HAP-1 (cell line): Measurements from ENCODE around the gene TBC1D22A.

Source experiments
- DNase-seq, 2 experiments: peaks; one replicate each; pipeline ENCODE4 v3.0.0-alpha.2; 2016 to 2020; ENCODE audit warnings: low spot score in 2 of 2
- H3K27me3 ChIP-seq: fragments of 250-450 bp; sonication (Bioruptor Pico); 2 replicates; pipeline ENCODE4 v1.5.1; 2020; ENCODE audit warnings: low read depth, mild to moderate bottlenecking, moderate library complexity
- H3K36me3 ChIP-seq: fragments of 250-450 bp; sonication (Bioruptor Pico); replicated peaks from 2 replicates; pipeline ENCODE4 v1.5.1; 2020; ENCODE audit warnings: mild to moderate bottlenecking
- H3K4me1 ChIP-seq: fragments of 250-450 bp; sonication (Bioruptor Pico); 2 replicates; pipeline ENCODE4 v1.5.1; 2020; ENCODE audit warnings: mild to moderate bottlenecking
- H3K4me3 ChIP-seq: fragments of 250-450 bp; sonication (Bioruptor Pico); 2 replicates; pipeline ENCODE4 v1.5.1; 2020; ENCODE audit warnings: mild to moderate bottlenecking, moderate library complexity
- H3K9me3 ChIP-seq: fragments of 250-450 bp; sonication (Bioruptor Pico); 2 replicates; pipeline ENCODE4 v1.5.1; 2020; ENCODE audit warnings: mild to moderate bottlenecking, moderate library complexity
- in situ Hi-C: fragments of 300-500 bp; cut with MboI; formaldehyde crosslinking; loops from 3 replicates; pipeline ENCODE4 v1.14.3; 2020; ENCODE audit warnings: low sequenced_read_pairs, inconsistent platforms, mixed read lengths

The TBC1D22A gene

DNA sequence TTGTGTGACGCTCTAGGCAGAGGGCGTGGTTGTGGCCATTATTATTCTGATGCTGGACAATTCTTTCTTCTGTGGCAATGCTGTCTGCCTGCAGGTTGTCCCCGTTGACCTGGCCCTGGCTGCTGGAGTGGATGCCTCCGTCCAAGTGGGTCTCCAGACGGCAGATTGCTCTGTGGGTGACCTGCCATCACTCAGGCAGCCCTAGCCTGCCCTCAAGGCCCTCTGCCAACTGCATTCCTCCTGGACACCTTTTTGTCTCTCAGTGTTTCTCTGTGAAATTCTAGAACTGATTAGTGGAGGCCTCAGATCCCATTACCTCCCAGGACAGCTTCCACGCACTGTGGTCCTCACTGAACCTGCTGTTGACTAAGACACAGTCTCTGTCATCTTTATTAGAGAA is 86.7 kb downstream of the TBC1D22A start:
- in situ Hi-C loops: no loop called here
- H3K27me3 ChIP-seq: no peaks in the 10 kb centered on the region
- H3K36me3 ChIP-seq: no peaks in the 10 kb centered on the region
- H3K4me3 ChIP-seq: no peak overlapping the region
- no peaks in the 10 kb centered on the region for H3K4me1 ChIP-seq
- DNase-seq: peak in 1 of 2 experiments; percentile 29
- no peaks in the 10 kb centered on the region for H3K9me3 ChIP-seq

DNA sequence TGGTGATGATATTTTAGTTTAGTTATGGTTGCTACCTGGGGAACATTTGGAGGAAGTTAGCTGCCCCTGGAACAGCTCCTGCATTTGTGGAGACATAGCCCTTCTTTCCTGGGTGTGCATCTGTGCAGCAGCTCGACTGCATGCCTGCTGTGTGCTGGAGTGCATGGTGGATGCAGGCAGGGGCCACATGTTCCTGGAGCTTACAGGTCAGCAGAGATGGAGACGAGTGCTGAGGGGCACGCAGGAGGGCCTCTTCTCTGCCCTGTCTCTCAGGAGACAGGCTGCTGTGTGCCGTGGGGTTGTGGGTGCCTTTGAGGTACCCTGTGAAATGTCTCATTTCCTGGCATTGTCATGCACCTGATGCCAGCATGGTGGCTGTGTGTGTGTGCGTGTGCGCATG is 87.5 kb downstream of the TBC1D22A start:
- in situ Hi-C loops: no loop called here
- Histone ChIP-seq H3K4me1 (no peaks in the 10 kb centered on the region), H3K9me3 (no peaks in the 10 kb centered on the region), H3K36me3 (no peaks in the 10 kb centered on the region), H3K4me3 (no peak overlapping the region), H3K27me3 (no peaks in the 10 kb centered on the region)
- DNase-seq: no peak

DNA sequence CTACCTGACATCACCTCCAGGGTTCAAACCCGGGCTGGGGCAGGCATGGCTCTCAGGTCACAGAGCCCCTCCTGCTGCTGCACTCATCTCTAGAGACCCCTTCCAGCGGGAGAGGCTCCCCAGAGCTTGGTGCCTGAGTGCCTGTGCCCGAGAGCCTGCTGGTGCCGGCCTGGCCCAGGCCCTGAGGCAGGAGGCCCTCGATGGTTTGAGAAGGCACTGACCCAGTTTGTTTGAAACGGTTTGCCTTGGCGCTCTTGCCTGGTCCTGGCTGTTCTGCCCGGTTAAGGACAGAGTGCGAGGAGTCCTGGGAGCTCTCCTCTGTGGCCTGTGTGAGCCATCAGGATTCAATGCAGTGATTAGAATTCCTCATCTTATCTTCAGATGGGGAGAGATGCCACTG is 88.9 kb downstream of the TBC1D22A start:
- Histone ChIP-seq H3K36me3 (no peaks in the 10 kb centered on the region), H3K27me3 (no peaks in the 10 kb centered on the region), H3K9me3 (no peaks in the 10 kb centered on the region), H3K4me3 (no peak overlapping the region), H3K4me1 (no peaks in the 10 kb centered on the region)
- no peak for DNase-seq
- in situ Hi-C loops: no loop called here

DNA sequence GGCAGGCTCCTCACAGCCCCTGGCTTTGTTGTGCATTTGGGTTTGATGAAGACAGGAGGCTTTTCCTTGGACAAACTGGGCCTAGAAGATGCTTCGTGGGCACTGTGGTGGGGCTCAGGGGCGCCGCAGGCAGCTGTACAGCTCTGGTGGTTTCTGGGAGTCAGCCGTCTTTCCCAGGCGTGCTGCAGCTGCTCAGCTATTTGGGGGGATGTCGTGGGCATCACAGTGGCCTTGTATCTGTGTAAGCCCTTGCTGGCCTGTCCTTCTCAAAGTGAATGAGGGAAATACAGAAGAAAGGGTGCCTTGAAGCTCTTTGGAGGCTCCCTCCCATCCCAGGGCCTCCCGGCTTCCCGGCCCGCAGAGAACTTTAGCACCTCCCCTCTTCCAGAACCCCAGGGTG is 89.5 kb downstream of the TBC1D22A start:
- H3K36me3 ChIP-seq: no peaks in the 10 kb centered on the region
- no peak for DNase-seq
- no peaks in the 10 kb centered on the region for H3K27me3 ChIP-seq

DNA sequence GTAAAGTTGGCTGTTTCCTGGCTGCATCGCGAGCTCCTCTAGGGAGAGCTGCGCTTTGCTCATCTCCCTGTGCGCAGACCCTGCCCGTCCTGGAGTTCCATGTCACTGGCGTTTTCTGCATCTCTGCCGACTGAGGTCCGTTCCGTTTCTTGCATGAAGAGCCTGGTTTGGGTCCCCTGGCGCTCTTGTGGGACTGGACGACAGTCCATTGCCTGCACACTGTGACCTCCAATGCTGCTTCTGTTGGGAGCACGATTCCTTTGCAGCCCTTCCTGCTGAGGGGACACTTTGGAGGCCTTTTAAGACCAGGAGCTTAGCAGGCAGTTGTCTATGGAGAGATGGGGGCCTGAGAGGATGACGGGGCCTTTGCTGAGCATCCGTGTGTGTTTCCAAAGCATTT is 90.3 kb downstream of the TBC1D22A start:
- no peak for DNase-seq
- no peaks in the 10 kb centered on the region for H3K27me3 ChIP-seq
- no peak overlapping the region for H3K4me3 ChIP-seq
- no peaks in the 10 kb centered on the region for H3K4me1 ChIP-seq
- in situ Hi-C loops: no loop called here
- no peaks in the 10 kb centered on the region for H3K36me3 ChIP-seq
- H3K9me3 ChIP-seq: no peaks in the 10 kb centered on the region

More for the DNA sequence above, 89.5 kb downstream of the TBC1D22A start:
- in situ Hi-C loops: no loop called here
- Histone ChIP-seq H3K4me3 (no peak overlapping the region), H3K9me3 (no peaks in the 10 kb centered on the region), H3K4me1 (no peaks in the 10 kb centered on the region)

DNA sequence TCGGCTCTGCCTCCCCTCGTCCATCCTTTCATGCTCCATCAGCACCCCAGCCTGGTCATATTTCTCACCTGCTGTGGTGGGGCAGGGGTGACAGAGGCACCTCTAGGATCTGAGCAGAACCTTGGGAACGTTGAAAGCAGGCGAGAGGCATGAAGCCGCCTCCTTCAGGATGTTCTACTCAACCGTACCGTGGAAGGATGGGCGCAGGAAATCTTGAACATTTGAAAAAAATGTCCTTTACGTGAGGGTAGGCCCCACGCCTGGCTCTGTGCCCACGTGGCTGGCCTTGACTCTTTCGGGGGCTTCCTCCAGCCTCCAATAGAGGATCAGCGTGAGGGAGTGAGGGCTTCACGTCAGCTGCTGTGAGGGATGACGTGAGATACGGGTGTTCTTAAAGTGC is 90.7 kb downstream of the TBC1D22A start:
- Histone ChIP-seq H3K4me1 (no peaks in the 10 kb centered on the region), H3K36me3 (no peaks in the 10 kb centered on the region), H3K9me3 (no peaks in the 10 kb centered on the region), H3K27me3 (no peaks in the 10 kb centered on the region), H3K4me3 (no peak overlapping the region)
- in situ Hi-C loops: no loop called here
- no peak for DNase-seq

DNA sequence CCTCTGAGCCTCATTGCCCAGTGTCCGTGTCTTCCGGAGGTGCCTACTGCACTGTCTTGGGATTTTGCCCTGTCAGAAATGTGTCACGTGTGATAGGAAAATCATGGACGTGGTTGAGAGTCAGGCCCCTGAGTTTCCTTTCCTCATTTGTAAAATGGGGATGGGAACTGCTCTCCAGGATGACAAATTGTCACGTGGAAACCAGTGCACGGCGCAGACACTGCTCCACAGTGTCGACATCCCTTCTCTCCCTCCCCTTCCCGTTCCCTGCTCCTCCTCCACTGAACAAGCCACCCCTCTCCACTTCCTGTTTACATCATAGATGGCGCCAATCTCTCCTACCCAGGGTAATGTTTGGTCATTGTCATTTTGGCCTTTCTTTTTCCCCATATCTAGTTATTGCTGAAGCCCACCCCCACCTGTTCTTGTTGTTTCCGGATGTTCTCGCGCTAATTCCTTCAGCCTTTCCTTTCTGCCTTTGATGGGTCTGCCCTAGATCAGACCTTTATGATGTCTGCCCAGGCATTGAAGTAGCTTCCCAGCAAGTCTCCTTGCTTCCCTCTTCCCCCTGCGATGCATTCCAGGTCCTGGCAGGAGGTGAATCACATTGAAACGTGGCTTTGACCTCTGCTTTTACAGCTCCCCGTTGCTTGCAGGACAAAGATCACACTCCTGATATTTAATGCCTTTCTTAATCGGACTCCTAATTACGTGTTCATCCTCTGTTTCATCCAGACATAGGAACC is 91.8 kb downstream of the TBC1D22A start:
- no peak overlapping the region for H3K4me3 ChIP-seq
- in situ Hi-C loops: no loop called here
- DNase-seq: no peak
- no peaks in the 10 kb centered on the region for H3K4me1 ChIP-seq
- no peaks in the 10 kb centered on the region for H3K36me3 ChIP-seq
- no peaks in the 10 kb centered on the region for H3K27me3 ChIP-seq
- H3K9me3 ChIP-seq: no peaks in the 10 kb centered on the region

DNA sequence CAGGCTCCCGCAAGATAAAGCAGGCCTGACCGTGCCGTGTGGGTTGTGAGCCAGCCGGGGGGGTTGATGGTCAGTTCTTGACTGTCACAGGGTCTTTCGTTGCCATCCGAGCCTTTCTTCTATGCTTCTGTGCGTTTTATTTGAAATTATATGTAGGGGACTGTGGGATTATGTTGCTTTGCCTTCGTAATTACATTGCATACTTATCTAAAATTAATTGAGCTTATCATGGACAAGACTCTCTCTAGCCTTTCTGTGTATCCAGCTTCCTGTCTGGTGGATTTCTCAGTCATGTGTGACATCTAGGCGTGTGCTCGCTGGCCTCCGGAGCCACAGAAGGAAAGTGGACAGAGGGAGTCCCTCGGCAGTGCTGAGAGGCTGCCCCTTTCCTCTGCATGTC is 93.2 kb downstream of the TBC1D22A start:
- H3K4me3 ChIP-seq: no peak overlapping the region
- H3K4me1 ChIP-seq: no peaks in the 10 kb centered on the region
- no peak for DNase-seq
- H3K27me3 ChIP-seq: no peaks in the 10 kb centered on the region
- in situ Hi-C loops: no loop called here
- H3K36me3 ChIP-seq: no peaks in the 10 kb centered on the region
- no peaks in the 10 kb centered on the region for H3K9me3 ChIP-seq

DNA sequence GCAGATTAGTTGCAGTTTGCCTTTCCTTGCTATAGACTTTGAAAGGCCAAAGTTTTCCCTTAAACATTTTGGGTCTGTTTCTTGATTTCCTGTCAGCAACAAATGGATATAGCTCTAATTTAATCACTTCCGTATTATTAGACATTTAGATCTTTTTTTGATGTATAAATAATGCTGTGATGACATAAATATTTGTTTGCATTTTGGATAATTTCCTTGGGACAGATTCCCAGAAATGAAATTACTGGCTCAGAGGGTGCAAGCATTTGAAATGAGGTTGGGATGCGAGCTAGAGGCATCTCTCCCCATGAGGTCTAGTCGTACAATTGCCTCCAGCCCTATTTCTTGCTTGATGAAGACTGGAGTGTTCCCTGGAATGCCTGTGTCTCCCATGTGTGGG is 94.2 kb downstream of the TBC1D22A start:
- H3K36me3 ChIP-seq: no peaks in the 10 kb centered on the region
- H3K9me3 ChIP-seq: no peaks in the 10 kb centered on the region
- H3K27me3 ChIP-seq: no peaks in the 10 kb centered on the region
- H3K4me3 ChIP-seq: no peak overlapping the region
- DNase-seq: no peak
- H3K4me1 ChIP-seq: no peaks in the 10 kb centered on the region
- in situ Hi-C loops: no loop called here

DNA sequence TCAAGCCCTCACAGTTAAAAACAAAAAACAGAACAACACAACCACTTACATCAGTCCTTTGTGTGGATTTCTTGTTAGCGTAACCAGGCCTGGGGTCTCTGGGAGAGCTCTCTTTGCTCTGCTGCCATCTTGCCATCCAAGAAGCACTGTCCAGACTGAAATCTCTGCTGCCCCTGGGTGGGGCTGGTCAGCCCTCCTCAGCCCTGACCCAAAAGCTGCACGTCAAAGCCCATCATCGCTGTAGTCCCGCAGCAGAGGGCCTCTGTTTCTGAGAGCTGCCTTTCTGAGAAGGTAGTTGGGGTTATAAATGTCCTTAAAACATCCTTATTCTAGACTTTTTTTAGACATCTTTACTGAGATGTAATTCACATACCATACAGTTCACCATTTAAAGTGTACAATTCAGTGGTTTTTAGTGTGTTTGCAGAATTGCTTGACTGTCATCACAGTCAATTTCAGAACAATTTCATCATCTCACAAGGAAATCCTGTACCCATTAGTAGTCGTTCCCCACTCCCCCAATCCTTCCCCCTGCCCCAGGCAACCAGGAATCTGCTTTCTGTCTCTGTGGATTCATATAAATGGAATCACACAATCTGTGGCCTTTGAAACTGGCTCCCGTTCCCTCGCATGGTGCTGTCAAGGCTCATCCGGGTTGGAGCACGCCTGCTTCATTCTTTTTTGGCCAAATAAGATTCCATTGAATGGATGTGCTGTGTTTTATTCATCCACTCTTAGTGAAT is 94.9 kb downstream of the TBC1D22A start:
- Histone ChIP-seq H3K4me3 (no peak overlapping the region), H3K36me3 (no peaks in the 10 kb centered on the region), H3K4me1 (no peaks in the 10 kb centered on the region), H3K27me3 (no peaks in the 10 kb centered on the region), H3K9me3 (no peaks in the 10 kb centered on the region)
- in situ Hi-C loops: no loop called here
- DNase-seq: no peak

DNA sequence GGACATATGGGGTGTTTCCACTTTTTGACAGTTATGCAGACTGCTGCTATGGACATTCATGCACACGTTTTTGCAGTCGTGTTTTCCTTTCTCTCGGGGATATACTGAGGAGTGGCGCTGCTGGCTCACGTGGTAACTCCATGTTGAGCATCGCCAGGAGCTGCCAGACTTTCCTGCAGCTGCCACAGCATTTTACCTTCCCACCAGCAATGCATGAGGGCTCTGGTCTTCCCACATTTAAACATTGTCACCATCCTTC is 95.4 kb downstream of the TBC1D22A start:
- H3K9me3 ChIP-seq: no peaks in the 10 kb centered on the region
- no peaks in the 10 kb centered on the region for H3K36me3 ChIP-seq
- in situ Hi-C loops: no loop called here
- H3K4me3 ChIP-seq: no peak overlapping the region
- DNase-seq: no peak
- H3K4me1 ChIP-seq: no peaks in the 10 kb centered on the region
- no peaks in the 10 kb centered on the region for H3K27me3 ChIP-seq

DNA sequence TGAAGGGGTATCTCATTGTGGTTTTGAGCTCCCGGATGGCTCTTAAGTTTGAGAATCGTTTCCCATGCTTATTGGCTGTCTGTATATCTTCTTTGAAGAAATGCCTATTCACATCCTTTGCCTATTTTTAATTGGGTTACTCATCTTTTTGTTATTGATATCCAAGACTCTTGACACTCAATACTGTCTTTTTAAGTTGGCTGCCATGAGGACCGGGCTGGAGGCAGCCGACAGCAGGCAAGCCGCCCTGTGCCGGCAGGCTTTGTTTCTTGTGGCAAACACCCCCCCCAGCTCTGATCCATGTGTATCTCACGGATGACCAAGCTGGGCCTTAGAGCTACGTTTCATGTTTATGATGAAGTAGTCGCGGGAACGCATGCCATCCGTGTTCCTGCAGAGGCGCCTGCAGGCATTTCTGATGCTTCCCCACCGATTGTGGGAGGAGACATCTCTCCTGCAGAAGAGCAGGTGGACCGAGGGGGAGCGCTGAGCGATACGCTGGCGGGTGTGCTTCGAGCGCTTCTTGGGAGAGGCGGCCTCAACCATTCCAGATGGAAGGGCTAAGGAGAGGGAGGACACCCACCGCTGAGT is 95.8 kb downstream of the TBC1D22A start:
- Histone ChIP-seq H3K36me3 (no peaks in the 10 kb centered on the region), H3K4me1 (no peaks in the 10 kb centered on the region), H3K9me3 (no peaks in the 10 kb centered on the region), H3K4me3 (no peak overlapping the region), H3K27me3 (no peaks in the 10 kb centered on the region)
- in situ Hi-C loops: no loop called here
- no peak for DNase-seq

DNA sequence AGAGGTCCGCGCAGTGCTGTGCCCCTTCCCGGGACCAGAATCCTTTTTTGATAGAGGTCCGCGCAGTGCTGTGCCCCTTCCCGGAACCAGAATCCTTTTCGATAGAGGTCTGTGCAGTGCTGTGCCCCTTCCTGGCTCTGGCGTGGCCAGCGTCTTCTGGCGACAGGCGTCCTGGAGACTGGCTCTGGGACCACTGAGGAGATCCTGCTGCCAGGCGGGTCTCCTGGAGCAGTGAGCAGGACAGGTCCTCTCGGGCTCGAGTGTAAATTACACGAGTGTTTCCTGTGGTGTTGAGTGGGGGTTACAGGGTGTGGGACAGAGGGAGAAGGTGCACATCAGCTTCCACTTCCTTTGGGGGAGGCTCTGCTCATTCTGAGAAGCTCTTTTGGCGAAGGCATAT is 98.1 kb downstream of the TBC1D22A start:
- Histone ChIP-seq H3K4me3 (no peak overlapping the region), H3K27me3 (no peaks in the 10 kb centered on the region), H3K4me1 (no peaks in the 10 kb centered on the region), H3K36me3 (no peaks in the 10 kb centered on the region), H3K9me3 (no peaks in the 10 kb centered on the region)
- in situ Hi-C loops: no loop called here
- DNase-seq: no peak

DNA sequence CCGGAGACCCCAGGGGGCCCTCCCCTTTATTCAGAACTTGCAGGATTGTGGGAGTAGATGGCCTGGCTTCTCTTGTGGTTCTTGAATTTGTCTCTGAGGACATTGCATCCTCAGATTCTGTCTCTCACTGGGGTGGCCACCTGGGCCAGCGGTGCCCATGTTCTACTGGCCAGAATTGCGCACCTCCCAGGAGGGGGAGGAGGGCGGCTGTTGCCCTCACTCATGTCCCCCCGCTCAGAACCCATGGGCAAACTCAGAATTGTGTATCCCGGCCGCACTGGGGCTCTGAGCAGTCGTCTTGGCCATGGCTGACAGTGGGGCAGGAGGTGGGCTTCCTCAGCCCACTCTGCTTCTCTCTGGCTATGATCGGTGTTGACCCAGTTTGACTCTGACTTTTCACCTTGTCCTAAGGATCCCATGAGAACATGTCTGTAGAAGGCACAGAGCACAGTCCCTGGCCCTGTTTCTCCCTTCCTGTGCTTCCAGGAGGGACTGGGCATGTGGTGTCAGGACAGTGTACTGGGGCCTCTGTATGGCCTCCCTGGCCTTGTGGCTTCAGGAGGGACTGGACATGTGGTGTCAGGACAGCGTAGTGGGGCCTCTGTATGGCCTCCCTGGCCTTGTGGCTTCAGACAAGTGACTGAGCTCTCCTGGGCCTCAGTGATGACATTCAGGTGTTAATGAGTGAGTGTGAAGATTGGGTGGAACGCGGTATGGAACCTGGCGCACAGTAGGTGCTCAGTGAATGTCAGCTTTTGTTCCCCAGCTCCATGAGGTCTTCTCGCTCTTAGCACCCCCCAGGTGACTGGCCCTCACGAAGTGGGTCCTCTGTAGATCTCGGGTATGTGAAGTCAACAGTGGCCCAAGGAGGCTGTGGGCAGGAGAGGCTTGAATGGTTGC is 99.3 kb downstream of the TBC1D22A start:
- H3K4me3 ChIP-seq: no peak overlapping the region

More for the DNA sequence above, 99.3 kb downstream of the TBC1D22A start:
- no peaks in the 10 kb centered on the region for H3K9me3 ChIP-seq
- in situ Hi-C loops: no loop called here
- H3K4me1 ChIP-seq: no peaks in the 10 kb centered on the region
- no peaks in the 10 kb centered on the region for H3K27me3 ChIP-seq
- DNase-seq: no peak
- no peaks in the 10 kb centered on the region for H3K36me3 ChIP-seq
